Measurements from ENCODE around the gene S100A5. TPM values are rescaled to one million over a fixed set of nuclear protein-coding genes. Genes with fewer than 3 reads are reported as not detected.

The S100A5 gene
- total RNA-seq, 1 donor from 2014 or later = not detected

DNA sequence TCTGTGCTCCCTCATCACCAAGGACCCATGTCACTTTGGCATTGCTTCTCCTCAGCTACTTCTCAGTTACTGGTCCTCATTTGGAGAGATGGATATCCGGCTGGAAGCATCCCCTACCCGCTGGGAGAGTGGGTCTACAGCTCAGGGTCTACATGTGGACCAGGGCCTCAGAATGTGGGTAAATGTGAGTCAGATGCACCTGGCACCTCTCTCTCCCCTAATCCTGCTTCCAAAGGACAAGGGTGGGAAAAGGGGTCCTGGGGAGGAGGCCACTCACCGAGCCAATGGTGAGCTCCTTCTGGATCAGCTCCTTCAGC, 5.9 kb downstream of the S100A5 start:
- Mint-ChIP-seq H3K4me1 (ENCODE audit: unreplicated experiment) (peaks cover 31% of the 10 kb centered on the region), H3K36me3 (no peaks in the 10 kb centered on the region), H3K27ac (peak overlapping the region; percentile 75), H3K27me3 (no peaks in the 10 kb centered on the region), H3K9me3 (peaks cover 5% of the 10 kb centered on the region), H3K4me3 (peak overlapping the region; percentile 81)
- no peak for DNase-seq (ENCODE audit: extremely low spot score, unreplicated experiment)
- TF ChIP-seq, protein P1, sequence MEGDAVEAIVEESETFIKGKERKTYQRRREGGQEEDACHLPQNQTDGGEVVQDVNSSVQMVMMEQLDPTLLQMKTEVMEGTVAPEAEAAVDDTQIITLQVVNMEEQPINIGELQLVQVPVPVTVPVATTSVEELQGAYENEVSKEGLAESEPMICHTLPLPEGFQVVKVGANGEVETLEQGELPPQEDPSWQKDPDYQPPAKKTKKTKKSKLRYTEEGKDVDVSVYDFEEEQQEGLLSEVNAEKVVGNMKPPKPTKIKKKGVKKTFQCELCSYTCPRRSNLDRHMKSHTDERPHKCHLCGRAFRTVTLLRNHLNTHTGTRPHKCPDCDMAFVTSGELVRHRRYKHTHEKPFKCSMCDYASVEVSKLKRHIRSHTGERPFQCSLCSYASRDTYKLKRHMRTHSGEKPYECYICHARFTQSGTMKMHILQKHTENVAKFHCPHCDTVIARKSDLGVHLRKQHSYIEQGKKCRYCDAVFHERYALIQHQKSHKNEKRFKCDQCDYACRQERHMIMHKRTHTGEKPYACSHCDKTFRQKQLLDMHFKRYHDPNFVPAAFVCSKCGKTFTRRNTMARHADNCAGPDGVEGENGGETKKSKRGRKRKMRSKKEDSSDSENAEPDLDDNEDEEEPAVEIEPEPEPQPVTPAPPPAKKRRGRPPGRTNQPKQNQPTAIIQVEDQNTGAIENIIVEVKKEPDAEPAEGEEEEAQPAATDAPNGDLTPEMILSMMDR (conservative IDR thresholded peaks at IDR 0.05) = no peak

DNA sequence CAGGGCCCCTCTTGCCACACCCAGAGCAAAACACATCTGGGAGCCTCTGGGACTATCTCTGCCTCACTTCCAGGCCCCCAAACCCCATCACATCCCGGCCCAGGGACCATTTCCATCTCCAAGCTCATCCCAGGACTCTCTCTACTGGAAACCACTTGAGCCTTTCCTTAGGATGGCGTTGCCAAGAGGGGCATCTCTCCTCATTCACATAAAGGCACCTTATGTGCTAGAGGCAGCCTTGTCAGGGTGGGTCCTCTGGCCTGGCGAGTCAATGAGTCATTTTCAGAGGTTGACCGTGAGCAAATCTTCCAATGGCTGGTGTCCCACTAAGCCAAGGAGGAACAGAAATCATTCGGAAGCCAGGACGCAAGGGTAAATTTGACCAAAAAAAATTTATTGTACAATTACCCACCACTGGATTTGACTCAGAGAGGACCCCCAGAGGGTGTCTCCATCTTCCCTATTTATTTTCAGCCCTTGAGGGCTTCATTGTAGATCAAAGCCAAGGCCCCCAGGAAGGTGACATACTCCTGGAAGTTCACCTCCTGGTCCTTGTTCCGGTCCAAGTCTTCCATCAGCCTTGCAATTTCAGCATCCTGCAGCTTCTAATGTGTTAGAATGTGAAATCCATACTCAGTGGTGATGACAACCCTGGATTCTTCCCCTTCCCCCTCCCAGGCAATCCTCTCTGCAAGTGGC, 6.4 kb downstream of the S100A5 start:
- DNase-seq (ENCODE audit: extremely low spot score, unreplicated experiment) = no peak
- peak overlapping the region; percentile 84 for H3K4me3 Mint-ChIP-seq

DNA sequence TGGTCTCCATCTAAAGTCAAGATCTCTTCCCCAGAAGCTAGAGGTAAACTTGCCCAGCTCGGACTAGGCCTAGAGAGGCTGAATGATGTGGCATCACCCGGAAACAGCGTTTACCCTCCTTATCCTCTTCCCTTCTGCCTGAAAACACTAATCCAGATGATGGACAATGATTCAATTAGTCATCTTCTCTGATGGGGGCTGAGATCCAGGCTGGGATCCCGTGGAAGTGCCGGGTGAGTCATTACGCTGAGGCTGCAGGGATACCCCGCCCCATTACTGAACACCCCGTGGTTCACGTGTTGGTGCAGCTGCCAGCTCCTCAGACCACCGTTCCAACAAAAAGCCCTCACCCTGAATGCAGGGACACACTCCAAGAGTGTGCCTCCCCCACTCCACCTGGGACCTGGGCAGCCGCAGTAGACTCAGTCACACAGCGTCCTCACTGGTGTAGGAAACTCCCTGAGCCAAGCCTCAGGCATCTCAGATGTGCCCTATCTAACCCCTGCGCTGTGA, 7.0 kb downstream of the S100A5 start:
- Mint-ChIP-seq H3K9me3 (peaks cover 5% of the 10 kb centered on the region), H3K27me3 (no peaks in the 10 kb centered on the region), H3K27ac (peak overlapping the region; percentile 93), H3K4me3 (peak overlapping the region; percentile 84), H3K4me1 (ENCODE audit: unreplicated experiment) (peaks cover 25% of the 10 kb centered on the region), H3K36me3 (no peaks in the 10 kb centered on the region)
- TF ChIP-seq, protein P1 (conservative IDR thresholded peaks at IDR 0.05) = no peak
- DNase-seq (ENCODE audit: extremely low spot score, unreplicated experiment) = no peak

More for the DNA sequence above, 6.4 kb downstream of the S100A5 start:
- peaks cover 5% of the 10 kb centered on the region for H3K9me3 Mint-ChIP-seq
- no peaks in the 10 kb centered on the region for H3K36me3 Mint-ChIP-seq
- peaks cover 26% of the 10 kb centered on the region for H3K4me1 Mint-ChIP-seq (ENCODE audit: unreplicated experiment)
- H3K27ac Mint-ChIP-seq = peak overlapping the region; percentile 93
- TF ChIP-seq, protein P1 (conservative IDR thresholded peaks at IDR 0.05) = no peak
- H3K27me3 Mint-ChIP-seq = no peaks in the 10 kb centered on the region

DNA sequence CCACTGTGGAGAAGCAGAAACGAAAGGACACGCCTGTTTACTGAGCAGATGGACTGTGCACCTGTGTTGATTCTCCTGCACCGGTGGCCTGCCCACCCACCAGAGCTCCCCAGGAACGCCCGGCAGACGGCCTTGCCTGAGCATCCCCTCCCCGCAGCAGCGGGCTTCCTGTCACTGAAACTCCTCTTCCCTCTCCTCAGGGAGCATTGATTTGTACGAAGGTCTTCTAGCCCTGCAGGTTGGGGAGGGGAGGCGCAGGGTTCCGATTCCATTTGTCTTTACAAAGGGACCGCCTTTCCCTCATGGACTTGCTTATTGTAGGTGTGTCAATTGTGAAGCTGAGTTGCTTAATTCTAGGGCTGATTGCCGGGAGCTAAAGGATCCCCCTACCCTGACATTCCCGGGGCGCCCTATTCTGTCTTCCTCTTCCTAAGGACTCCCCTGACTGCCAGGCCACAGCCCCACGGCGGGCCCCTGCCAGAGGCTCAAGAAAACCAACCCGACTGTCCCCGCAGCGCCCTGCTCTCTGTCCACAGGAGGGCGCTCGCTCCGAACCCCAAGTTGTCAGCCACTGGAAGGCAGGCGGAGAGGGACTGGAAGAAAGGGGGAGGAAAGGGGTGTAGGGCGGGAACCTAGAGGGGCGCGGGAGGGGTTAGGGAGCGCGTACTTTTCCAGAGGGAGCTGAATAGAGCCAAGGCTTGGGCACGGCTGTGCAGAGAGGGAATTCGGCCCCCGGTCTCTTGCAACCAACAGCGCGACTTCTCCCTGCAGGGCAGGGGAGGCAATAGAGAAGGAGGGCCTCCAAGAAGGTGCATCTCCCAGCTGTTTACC, 7.8 kb downstream of the S100A5 start:
- Mint-ChIP-seq H3K4me1 (ENCODE audit: unreplicated experiment) (peaks cover 25% of the 10 kb centered on the region), H3K4me3 (peak overlapping the region; percentile 84), H3K27me3 (no peaks in the 10 kb centered on the region), H3K36me3 (no peaks in the 10 kb centered on the region), H3K9me3 (peaks cover 5% of the 10 kb centered on the region), H3K27ac (peak overlapping the region; percentile 93)
- peak; percentile 80 for DNase-seq (ENCODE audit: extremely low spot score, unreplicated experiment)
- TF ChIP-seq, protein P1 (conservative IDR thresholded peaks at IDR 0.05) = peak; percentile 87

DNA sequence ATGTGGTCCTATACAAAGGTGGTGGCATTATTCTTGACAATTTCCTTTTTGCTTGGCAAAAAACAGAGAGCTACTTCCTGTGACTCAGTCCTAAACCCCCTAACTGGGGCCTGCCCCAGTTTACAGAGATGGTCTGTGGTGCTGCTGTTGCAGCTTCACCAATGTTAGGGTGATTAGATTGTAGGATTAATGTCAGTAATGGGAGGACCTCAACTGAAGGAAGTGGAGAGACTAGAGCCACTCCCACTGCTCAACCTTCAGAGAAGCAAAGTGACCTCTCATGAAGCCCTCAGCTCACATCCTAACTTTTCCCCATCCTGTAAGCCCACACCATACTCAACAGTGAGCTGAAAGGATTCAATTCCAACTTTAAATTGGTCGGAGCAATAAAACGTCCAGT, 8.6 kb downstream of the S100A5 start:
- TF ChIP-seq, protein P1 (conservative IDR thresholded peaks at IDR 0.05) = no peak
- Mint-ChIP-seq H3K27ac (peak overlapping the region; percentile 93), H3K4me3 (peak overlapping the region; percentile 84), H3K4me1 (ENCODE audit: unreplicated experiment) (peaks cover 26% of the 10 kb centered on the region), H3K27me3 (no peaks in the 10 kb centered on the region), H3K36me3 (no peaks in the 10 kb centered on the region), H3K9me3 (peaks cover 5% of the 10 kb centered on the region)
- no peak for DNase-seq (ENCODE audit: extremely low spot score, unreplicated experiment)

Data from type B pancreatic cell (in vitro differentiated cells).